GM12864 (cell line): ENCODE measurements around the gene ZNF174.

Source experiments
- DNase-seq: peaks from one replicate; pipeline ENCODE4 v3.0.0-alpha.2; 2011; ENCODE audit warnings: low read depth
- H3K4me3 ChIP-seq: 2 replicates; pipeline ENCODE4 v1.5.1; 2011; ENCODE audit warnings: mild to moderate bottlenecking, low read depth, low read length, control low read depth
- TF ChIP-seq, protein P1 (sequence below): IDR thresholded peaks from 2 replicates; pipeline ENCODE4 v1.5.1; 2011; ENCODE audit warnings: low read depth, mild to moderate bottlenecking, moderate library complexity, low read length, control low read depth, inconsistent platforms; ENCODE audit errors: missing control alignments

Gene ZNF174

DNA sequence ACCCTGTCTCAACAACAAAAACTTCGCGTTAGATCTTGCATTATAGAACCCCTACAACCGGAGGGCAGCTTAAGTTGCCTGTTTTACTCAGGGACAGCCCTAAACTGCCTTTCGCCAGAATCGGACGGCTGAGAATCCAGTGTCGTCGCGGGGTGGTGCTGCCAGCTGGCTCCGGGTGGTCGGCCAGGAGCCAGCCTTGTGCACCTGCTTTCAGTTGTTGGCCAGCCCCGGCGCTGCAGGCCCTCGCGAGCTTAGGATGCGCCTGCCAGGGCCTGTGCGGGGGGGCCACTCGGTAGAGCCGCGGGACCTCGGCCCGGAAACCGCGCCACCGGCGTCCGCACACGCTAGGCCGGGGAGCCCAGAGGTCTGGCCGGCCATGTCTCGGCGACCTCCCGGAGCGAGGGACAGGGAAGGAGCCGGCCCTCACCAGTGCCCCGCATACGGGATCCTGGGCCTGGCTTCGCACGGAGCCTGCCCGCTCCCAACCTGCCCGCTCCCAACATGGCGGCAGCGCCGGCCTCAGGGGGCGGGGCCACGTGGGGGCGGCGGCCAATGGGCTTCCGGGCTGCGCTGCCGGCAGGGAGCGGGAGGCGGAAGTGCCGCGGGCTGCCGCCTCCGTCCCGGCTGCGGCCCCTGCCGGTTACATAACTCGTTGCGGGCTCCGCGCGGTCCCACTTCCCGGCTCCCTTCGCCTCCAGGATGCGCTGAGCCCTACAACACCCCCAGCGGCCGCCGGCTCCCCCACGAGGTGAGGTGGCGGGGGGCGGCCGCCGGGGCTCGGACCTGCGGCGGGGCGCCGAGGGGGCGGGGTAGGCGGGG lies 56.6 kb downstream of the ZNF174 start:
- peak overlapping the region; percentile 75 for H3K4me3 ChIP-seq
- peak; percentile 56 for DNase-seq
- TF ChIP-seq, protein P1, sequence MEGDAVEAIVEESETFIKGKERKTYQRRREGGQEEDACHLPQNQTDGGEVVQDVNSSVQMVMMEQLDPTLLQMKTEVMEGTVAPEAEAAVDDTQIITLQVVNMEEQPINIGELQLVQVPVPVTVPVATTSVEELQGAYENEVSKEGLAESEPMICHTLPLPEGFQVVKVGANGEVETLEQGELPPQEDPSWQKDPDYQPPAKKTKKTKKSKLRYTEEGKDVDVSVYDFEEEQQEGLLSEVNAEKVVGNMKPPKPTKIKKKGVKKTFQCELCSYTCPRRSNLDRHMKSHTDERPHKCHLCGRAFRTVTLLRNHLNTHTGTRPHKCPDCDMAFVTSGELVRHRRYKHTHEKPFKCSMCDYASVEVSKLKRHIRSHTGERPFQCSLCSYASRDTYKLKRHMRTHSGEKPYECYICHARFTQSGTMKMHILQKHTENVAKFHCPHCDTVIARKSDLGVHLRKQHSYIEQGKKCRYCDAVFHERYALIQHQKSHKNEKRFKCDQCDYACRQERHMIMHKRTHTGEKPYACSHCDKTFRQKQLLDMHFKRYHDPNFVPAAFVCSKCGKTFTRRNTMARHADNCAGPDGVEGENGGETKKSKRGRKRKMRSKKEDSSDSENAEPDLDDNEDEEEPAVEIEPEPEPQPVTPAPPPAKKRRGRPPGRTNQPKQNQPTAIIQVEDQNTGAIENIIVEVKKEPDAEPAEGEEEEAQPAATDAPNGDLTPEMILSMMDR: peak; percentile 60

DNA sequence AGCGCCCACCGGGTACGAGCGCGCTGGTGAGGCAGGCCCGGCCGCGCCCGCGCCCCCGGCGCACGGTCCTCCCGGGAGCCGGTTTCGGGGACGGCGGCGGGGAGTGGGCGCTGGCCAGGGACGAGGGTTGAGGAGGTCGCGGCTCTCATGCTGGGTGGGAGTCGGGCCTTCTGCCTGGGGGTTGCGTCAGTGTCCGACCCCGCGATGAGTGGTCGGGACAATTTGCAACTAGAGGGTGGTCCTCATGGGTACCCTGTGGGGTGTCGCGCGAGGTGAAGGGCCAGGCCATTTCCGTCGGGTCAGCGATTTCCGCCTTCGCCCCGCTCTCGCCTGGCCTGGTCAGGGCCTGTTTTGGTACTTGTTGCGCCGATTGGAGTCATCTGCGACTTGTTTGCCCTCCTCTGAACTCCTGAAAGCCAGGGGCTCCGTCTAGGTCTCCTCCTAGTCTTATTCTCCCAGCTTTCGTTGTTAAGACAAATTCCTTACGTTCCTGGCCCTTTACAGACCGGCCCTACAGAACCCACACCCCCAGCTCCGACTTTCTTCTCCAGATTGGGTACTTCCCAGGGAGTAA lies 57.4 kb downstream of the ZNF174 start:
- DNase-seq: no peak
- TF ChIP-seq, protein P1: no peak
- peak overlapping the region; percentile 75 for H3K4me3 ChIP-seq

DNA sequence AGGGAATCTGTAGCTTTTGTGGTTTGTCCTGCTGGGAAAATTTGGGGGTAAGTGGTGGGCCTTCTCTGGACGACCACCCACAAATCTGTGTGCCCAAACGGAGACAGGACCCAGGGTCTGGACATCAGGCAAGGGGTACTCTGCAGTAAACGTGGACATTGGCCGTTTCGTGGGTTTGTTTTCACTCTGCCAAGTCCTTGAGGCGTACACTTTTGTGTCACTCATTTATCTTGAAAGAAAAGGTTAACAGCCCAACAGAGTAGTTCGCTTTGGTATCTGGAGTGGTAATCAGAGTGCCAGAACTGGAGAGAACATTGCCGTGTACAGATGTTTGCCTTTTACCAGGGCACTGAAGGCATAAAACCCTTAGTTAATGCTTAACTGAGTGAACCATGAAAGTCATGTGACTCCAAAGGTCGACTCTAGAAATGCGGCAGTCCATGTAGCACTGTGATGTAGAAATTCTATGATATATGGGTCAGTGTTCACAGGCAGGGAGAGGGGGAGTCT lies 57.9 kb downstream of the ZNF174 start:
- DNase-seq: no peak
- TF ChIP-seq, protein P1: no peak
- H3K4me3 ChIP-seq: peak overlapping the region; percentile 75
